Measurements from ENCODE around the gene LRMDA. TPM values are rescaled to one million over a fixed set of nuclear protein-coding genes. Genes with fewer than 3 reads are reported as not detected.

Gene LRMDA
- total and polyA plus RNA-seq, 2 of the 4 experiments (the other 2 are of a cell fraction): 0.07 TPM; not detected in 1

DNA sequence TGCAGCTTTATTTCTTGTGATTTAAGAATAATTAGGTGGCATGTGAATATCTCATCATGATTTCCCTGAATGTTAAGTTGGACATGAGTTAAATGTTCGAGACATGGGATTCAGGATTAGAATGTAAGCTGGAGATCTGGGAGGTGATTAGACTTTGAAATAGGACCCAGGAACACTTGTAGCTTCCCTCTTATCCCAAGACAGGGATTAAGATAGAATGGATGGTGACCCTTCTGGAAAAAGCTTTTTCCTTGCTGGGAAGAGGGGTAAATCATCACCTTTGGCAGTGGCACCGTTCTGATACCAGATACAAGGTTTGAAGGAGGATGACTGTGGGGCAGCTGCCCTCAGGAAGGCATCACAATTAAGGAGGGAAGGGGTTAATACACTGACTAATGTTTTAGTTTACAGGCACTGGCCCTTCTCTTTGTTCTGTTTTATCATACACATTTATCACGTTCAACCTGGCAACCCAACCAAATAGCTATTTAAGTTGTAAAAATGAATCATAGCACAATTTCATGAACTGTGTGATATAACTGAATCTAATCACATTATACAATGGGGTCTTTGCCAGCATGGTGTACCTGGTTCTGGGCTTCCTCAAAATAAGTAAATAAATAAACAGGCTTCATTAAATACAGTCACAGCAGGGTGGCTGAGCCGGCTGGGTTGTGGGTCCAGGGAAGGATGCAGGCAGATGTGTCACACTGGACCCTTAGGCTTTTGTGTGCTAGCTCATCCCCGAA, 212.7 kb downstream of the LRMDA start:
- H3K9me3 ChIP-seq (ENCODE audit: control insufficient read depth, insufficient read depth, low read length): no peaks in the 10 kb centered on the region
- no peak overlapping the region for H3K4me3 ChIP-seq (ENCODE audit: insufficient read depth, low read depth, low read length)
- no peak overlapping the region for H4K8ac ChIP-seq (ENCODE audit: low read depth in 2 of 2, low read length in 2 of 2)
- WGBS, 2 experiments (ENCODE audit: extremely low coverage in 2 of 2, insufficient read length in 1 of 2): no CpG with 5 or more reads among the region's 5 CpGs
- no peaks in the 10 kb centered on the region for H3K79me1 ChIP-seq (ENCODE audit: low read depth in 1 of 2, low read length in 2 of 2)
- H3K23ac ChIP-seq (ENCODE audit: low read depth, low read length): no peak overlapping the region
- no peak overlapping the region for H2AFZ ChIP-seq (replicated peaks; ENCODE audit: low read length, poor library complexity)
- H3K4me2 ChIP-seq (ENCODE audit: low read depth, low read length): no peak overlapping the region
- H2BK120ac ChIP-seq (ENCODE audit: low read depth, low read length): no peak overlapping the region
- POLR2A ChIA-PET (ENCODE audit: unreplicated experiment): no interaction called here
- H3K36me3 ChIP-seq (ENCODE audit: control insufficient read depth, insufficient read depth, low read length): no peaks in the 10 kb centered on the region
- H3K9ac ChIP-seq (ENCODE audit: low read depth, low read length): no peak overlapping the region
- no peak overlapping the region for H3K4ac ChIP-seq (ENCODE audit: low read depth, low read length)
- dilution Hi-C loops (cut with HindIII; ENCODE audit: low sequenced_read_pairs, unreplicated experiment): no loop called here
- no peaks in the 10 kb centered on the region for H4K20me1 ChIP-seq (ENCODE audit: insufficient read depth, low read length)
- ATAC-seq (ENCODE audit: low read depth) (no peak), DNase-seq (no peak)
- H3K4me1 ChIP-seq (ENCODE audit: control insufficient read depth, insufficient read depth, low read length): no peaks in the 10 kb centered on the region
- no peak overlapping the region for H2BK20ac ChIP-seq (ENCODE audit: low read depth, low read length)
- H4K91ac ChIP-seq (ENCODE audit: insufficient read depth, low read depth, low read length): no peak overlapping the region
- no peak overlapping the region for H3K56ac ChIP-seq (ENCODE audit: extremely low read depth, insufficient read depth, low read length)
- no peak overlapping the region for H2BK15ac ChIP-seq (ENCODE audit: low read depth, low read length)
- CTCF ChIA-PET: no interaction called here
- no peak overlapping the region for H2AK5ac ChIP-seq (ENCODE audit: low read depth, low read length)
- no TSS peak for BruUV-seq (replicated peaks)
- H3K18ac ChIP-seq (ENCODE audit: low read depth, low read length): no peak overlapping the region
- no peaks in the 10 kb centered on the region for H3K9me1 ChIP-seq (ENCODE audit: insufficient read depth, low read length)
- in situ Hi-C loops (cut with MboI; ENCODE audit: low sequenced_read_pairs): no loop called here
- no peak overlapping the region for H2BK5ac ChIP-seq (ENCODE audit: low read depth, low read length, poor library complexity, severe bottlenecking)
- no peak overlapping the region for H3K27ac ChIP-seq (ENCODE audit: insufficient read depth, low read length)
- no peak for TF ChIP-seq NFE2L2 (IDR thresholded peaks at IDR 0.05; ENCODE audit: low read depth, low read length)
- H3K14ac ChIP-seq (replicated peaks; ENCODE audit: low read depth, low read length): no peak overlapping the region
- peaks cover 6% of the 10 kb centered on the region for H3K27me3 ChIP-seq (ENCODE audit: control insufficient read depth, insufficient read depth, low read length)
- H4K5ac ChIP-seq (ENCODE audit: low read depth, low read length): no peak overlapping the region
- intact Hi-C loops (cut with micrococcal nuclease): no loop called here
- H2AK9ac ChIP-seq (replicated peaks; ENCODE audit: low read depth, low read length, poor library complexity): no peak overlapping the region

Data from IMR-90 (cell line).